ENCODE data around the gene RSPO4. TPM values are rescaled to one million over a fixed set of nuclear protein-coding genes. Genes with fewer than 3 reads are reported as not detected.

The RSPO4 gene
- total and polyA plus RNA-seq, 9 of the 15 experiments (the other 6 are each of a cell fraction or from before 2014, with no cell fraction given), result 0.04 to 0.34 TPM; not detected in 7

DNA sequence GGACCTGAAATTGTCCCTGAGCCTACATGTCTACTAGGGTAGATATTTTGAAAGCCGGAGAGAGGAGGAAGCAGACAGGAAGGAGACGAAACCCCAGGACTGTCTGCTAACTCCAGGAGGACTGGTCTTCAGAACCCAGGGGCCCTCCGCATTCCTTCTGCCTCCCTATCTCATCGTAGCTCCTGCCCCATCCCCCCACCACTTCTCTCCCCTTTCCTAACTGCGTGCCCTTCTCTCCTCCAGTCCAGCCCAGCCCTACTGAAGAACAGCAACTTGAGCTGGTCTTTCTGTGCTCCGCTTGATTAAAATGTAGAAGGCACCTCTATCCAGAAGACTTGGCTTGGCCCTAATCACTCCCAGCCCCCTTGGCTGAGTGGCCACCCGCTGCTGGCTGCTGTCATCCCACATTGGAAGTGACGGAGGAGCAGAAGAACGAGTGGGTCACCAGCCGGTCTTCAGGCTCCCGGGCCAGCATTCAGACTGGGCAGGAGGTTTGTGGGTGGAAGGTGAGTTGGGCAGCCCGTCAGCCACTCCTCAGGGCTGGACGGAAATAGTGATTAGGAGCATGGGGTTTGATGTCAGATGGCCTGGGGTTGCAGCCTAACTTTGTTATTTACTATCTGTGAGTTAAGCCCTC is 57.2 kb downstream of the RSPO4 start:
- ChIA-PET POLR2A (interaction anchor here (0.6 to 1.0 kb wide), 2 partner anchors 83 to 151 kb away, joined by 3 to 4 read pairs; no protein-coding TSS in a partner anchor), CTCF (ENCODE audit: low intra/inter-chr PET ratio) (interaction anchor here (0.7 kb wide), 1 partner anchor 72 kb away, joined by 3 read pairs; no protein-coding TSS in a partner anchor)
- H3K4me1 ChIP-seq (replicated peaks in 1 of 2; ENCODE audit: control insufficient read depth in 2 of 2, insufficient read depth in 2 of 2, low read length in 2 of 2), result no peaks in the 10 kb centered on the region; a peak in 1 of 5 replicates
- no peak overlapping the region for H3K27ac ChIP-seq (ENCODE audit: extremely low read depth, low read depth, low read length)
- 4% methylated on average over 11 of the region's 13 CpGs for WGBS (ENCODE audit: insufficient coverage, low coverage, missing lambda C conversion rate)
- H3K4me2 ChIP-seq (ENCODE audit: insufficient read depth, low read length), result no peak overlapping the region
- H3K9me1 ChIP-seq (ENCODE audit: control insufficient read depth, insufficient read depth, low read length), result no peaks in the 10 kb centered on the region
- ATAC-seq, result no peak
- no TSS peak for BruUV-seq (replicated peaks)
- no peaks in the 10 kb centered on the region for H4K20me1 ChIP-seq (replicated peaks; ENCODE audit: control insufficient read depth, insufficient read depth, low read length)
- no peak for DNase-seq (ENCODE audit: extremely low read depth in 1 of 4, low spot score in 3 of 4)
- H3K9ac ChIP-seq (ENCODE audit: insufficient read depth in 1 of 2, low read depth in 2 of 2, low read length in 2 of 2), result no peak overlapping the region
- intact Hi-C loops (cut with micrococcal nuclease), result no loop called here
- peaks cover 15 to 58% of the 10 kb centered on the region in 2 experiments; a peak in 4 of 5 replicates for H3K27me3 ChIP-seq (ENCODE audit: control insufficient read depth in 2 of 2, insufficient read depth in 2 of 2, low read length in 2 of 2)
- no peaks in the 10 kb centered on the region for H3K9me3 ChIP-seq (replicated peaks; ENCODE audit: control insufficient read depth, insufficient read depth, low read depth, low read length)
- H2AFZ ChIP-seq (ENCODE audit: low read depth, low read length), result no peak overlapping the region
- FAIRE-seq, result no peak
- in situ Hi-C loops (cut with MboI), result no loop called here
- H3K4me3 ChIP-seq, result no peak overlapping the region
- no peaks in the 10 kb centered on the region for H3K36me3 ChIP-seq (ENCODE audit: control insufficient read depth, insufficient read depth, low read length)
- no peaks in the 10 kb centered on the region for H3K79me2 ChIP-seq (ENCODE audit: control insufficient read depth, insufficient read depth, low read length)
- TF ChIP-seq CEBPG (CRISPR knock-in tag; IDR thresholded peaks at IDR 0.05), result no peak
- TF ChIP-seq CEBPG (tag; conservative IDR thresholded peaks at IDR 0.05 in 1 of 2, IDR thresholded peaks at IDR 0.05 in 1 of 2), result no peak
- no peak for TF ChIP-seq ZNF780A (CRISPR knock-in tag; IDR thresholded peaks at IDR 0.05)
- TF ChIP-seq, protein P1, sequence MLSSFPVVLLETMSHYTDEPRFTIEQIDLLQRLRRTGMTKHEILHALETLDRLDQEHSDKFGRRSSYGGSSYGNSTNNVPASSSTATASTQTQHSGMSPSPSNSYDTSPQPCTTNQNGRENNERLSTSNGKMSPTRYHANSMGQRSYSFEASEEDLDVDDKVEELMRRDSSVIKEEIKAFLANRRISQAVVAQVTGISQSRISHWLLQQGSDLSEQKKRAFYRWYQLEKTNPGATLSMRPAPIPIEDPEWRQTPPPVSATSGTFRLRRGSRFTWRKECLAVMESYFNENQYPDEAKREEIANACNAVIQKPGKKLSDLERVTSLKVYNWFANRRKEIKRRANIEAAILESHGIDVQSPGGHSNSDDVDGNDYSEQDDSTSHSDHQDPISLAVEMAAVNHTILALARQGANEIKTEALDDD (IDR thresholded peaks at IDR 0.05), result no peak
- TF ChIP-seq RBM39 (optimal IDR thresholded peaks at IDR 0.05; ENCODE audit: low read depth, low read length), result no peak
- TF ChIP-seq ZNF586 (CRISPR knock-in tag; conservative IDR thresholded peaks at IDR 0.05), result no peak
- no peak for TF ChIP-seq MEF2D (tag; conservative IDR thresholded peaks at IDR 0.05; ENCODE audit: low read depth)
- TF ChIP-seq, protein P2, sequence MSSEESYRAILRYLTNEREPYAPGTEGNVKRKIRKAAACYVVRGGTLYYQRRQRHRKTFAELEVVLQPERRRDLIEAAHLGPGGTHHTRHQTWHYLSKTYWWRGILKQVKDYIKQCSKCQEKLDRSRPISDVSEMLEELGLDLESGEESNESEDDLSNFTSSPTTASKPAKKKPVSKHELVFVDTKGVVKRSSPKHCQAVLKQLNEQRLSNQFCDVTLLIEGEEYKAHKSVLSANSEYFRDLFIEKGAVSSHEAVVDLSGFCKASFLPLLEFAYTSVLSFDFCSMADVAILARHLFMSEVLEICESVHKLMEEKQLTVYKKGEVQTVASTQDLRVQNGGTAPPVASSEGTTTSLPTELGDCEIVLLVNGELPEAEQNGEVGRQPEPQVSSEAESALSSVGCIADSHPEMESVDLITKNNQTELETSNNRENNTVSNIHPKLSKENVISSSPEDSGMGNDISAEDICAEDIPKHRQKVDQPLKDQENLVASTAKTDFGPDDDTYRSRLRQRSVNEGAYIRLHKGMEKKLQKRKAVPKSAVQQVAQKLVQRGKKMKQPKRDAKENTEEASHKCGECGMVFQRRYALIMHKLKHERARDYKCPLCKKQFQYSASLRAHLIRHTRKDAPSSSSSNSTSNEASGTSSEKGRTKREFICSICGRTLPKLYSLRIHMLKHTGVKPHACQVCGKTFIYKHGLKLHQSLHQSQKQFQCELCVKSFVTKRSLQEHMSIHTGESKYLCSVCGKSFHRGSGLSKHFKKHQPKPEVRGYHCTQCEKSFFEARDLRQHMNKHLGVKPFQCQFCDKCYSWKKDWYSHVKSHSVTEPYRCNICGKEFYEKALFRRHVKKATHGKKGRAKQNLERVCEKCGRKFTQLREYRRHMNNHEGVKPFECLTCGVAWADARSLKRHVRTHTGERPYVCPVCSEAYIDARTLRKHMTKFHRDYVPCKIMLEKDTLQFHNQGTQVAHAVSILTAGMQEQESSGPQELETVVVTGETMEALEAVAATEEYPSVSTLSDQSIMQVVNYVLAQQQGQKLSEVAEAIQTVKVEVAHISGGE (CRISPR knock-in tag; IDR thresholded peaks at IDR 0.05), result no peak
- TF ChIP-seq, protein P3, sequence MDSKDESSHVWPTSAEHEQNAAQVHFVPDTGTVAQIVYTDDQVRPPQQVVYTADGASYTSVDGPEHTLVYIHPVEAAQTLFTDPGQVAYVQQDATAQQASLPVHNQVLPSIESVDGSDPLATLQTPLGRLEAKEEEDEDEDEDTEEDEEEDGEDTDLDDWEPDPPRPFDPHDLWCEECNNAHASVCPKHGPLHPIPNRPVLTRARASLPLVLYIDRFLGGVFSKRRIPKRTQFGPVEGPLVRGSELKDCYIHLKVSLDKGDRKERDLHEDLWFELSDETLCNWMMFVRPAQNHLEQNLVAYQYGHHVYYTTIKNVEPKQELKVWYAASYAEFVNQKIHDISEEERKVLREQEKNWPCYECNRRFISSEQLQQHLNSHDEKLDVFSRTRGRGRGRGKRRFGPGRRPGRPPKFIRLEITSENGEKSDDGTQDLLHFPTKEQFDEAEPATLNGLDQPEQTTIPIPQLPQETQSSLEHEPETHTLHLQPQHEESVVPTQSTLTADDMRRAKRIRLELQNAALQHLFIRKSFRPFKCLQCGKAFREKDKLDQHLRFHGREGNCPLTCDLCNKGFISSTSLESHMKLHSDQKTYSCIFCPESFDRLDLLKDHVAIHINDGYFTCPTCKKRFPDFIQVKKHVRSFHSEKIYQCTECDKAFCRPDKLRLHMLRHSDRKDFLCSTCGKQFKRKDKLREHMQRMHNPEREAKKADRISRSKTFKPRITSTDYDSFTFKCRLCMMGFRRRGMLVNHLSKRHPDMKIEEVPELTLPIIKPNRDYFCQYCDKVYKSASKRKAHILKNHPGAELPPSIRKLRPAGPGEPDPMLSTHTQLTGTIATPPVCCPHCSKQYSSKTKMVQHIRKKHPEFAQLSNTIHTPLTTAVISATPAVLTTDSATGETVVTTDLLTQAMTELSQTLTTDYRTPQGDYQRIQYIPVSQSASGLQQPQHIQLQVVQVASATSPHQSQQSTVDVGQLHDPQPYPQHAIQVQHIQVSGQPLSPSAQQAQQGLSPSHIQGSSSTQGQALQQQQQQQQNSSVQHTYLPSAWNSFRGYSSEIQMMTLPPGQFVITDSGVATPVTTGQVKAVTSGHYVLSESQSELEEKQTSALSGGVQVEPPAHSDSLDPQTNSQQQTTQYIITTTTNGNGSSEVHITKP (IDR thresholded peaks at IDR 0.05; ENCODE audit: partially characterized antibody), result no peak
- TF ChIP-seq TAF7 (tag; IDR thresholded peaks at IDR 0.05), result no peak
- TF ChIP-seq NFYB (IDR thresholded peaks at IDR 0.05; ENCODE audit: extremely low read depth, insufficient read length), result no peak
- no peak for TF ChIP-seq KLF1 (tag; IDR thresholded peaks at IDR 0.05)
- no peak for TF ChIP-seq NRF1 (conservative IDR thresholded peaks at IDR 0.05 in 1 of 2, IDR thresholded peaks at IDR 0.05 in 1 of 2)
- TF ChIP-seq FUS (optimal IDR thresholded peaks at IDR 0.05; ENCODE audit: low read depth, low read length), result no peak
